HG02943 (cell line): ENCODE results near the gene DHCR7.

Source experiments
- ATAC-seq: cut with Tn5 transposase; IDR thresholded peaks from one replicate; pipeline ENCODE4 v1.9.1; 2021; ENCODE audit warnings: mild to moderate bottlenecking, low read depth, moderate library complexity; ENCODE audit not compliant: unreplicated experiment

DHCR7 gene

GRCh38 chr11:71387784-71388636, 60.2 kb downstream of the DHCR7 start:
- ATAC-seq, result no peak

- no peak for ATAC-seq
Measured at GRCh38 chr11:71387200-71387599, 61.0 kb downstream of the DHCR7 start.

GRCh38 chr11:71386202-71386601, 62.0 kb downstream of the DHCR7 start:
- ATAC-seq, result no peak

GRCh38 chr11:71385091-71385490, 63.1 kb downstream of the DHCR7 start:
- ATAC-seq, result no peak

- ATAC-seq, result no peak
Measured at GRCh38 chr11:71384561-71384960, 63.6 kb downstream of the DHCR7 start.
